Naive B cell (primary cell): ENCODE data around the gene RNF225. TPM values are rescaled to one million over a fixed set of nuclear protein-coding genes. Genes with fewer than 3 reads are reported as not detected.
"Not testable (repeated sequence)": the region's sequence is repeated elsewhere in the genome, so short reads cannot be mapped to it uniquely, and the experiment has no call there.

Experiments used
- ATAC-seq, 2 donors: fragments of 150-1000 bp; cut with Tn5 transposase; 2 replicates each; pipeline ENCODE4 v1.10.0; 2021; ENCODE audit warnings: low read depth in 2 of 2, mild to moderate bottlenecking in 2 of 2, moderate library complexity in 2 of 2
- DNase-seq: peaks from one replicate; pipeline ENCODE4 v3.0.0; 2022
- H3K27ac Mint-ChIP-seq, 6 donors: one replicate each; pipeline ENCODE4 v1.8.0; 2020 to 2022; ENCODE audit warnings: mild to moderate bottlenecking in 6 of 6, mixed read lengths in 6 of 6, moderate library complexity in 5 of 6, inconsistent platforms in 2 of 6
- H3K27me3 Mint-ChIP-seq, 3 donors: one replicate each; pipeline ENCODE4 v1.8.0; 2021 to 2022; ENCODE audit warnings: mixed read lengths in 3 of 3, mild to moderate bottlenecking in 1 of 3
- H3K36me3 Mint-ChIP-seq, 2 donors: one replicate each; pipeline ENCODE4 v1.8.0; 2020 to 2022; ENCODE audit warnings: mixed read lengths in 2 of 2, inconsistent platforms in 1 of 2, mild to moderate bottlenecking in 1 of 2
- H3K4me1 Mint-ChIP-seq, 3 donors: one replicate each; pipeline ENCODE4 v1.8.0; 2020 to 2022; ENCODE audit warnings: mixed read lengths in 3 of 3, inconsistent platforms in 1 of 3, mild to moderate bottlenecking in 1 of 3, moderate library complexity in 1 of 3
- H3K4me3 Mint-ChIP-seq, 8 donors: one replicate each; pipeline ENCODE4 v1.8.0; 2020 to 2022; ENCODE audit warnings: mild to moderate bottlenecking in 8 of 8, mixed read lengths in 8 of 8, moderate library complexity in 8 of 8, inconsistent platforms in 2 of 8
- H3K9me3 Mint-ChIP-seq, 7 donors: one replicate each; pipeline ENCODE4 v1.8.0; 2020 to 2022; ENCODE audit warnings: mixed read lengths in 7 of 7, mild to moderate bottlenecking in 5 of 7, inconsistent platforms in 2 of 7, moderate library complexity in 1 of 7
- polyA plus RNA-seq, 6 donors: library from polyadenylated mRNA; unstranded; fragments of 300-500 nt; fragmentation: Illumina TruSeq; gene quantifications; one replicate each; pipeline ENCODE4 v1.2.3, GENCODE V29; 2021; ENCODE audit warnings: low read depth in 6 of 6

RNF225 gene
- polyA plus RNA-seq, 6 donors from 2014 or later, result not detected

DNA sequence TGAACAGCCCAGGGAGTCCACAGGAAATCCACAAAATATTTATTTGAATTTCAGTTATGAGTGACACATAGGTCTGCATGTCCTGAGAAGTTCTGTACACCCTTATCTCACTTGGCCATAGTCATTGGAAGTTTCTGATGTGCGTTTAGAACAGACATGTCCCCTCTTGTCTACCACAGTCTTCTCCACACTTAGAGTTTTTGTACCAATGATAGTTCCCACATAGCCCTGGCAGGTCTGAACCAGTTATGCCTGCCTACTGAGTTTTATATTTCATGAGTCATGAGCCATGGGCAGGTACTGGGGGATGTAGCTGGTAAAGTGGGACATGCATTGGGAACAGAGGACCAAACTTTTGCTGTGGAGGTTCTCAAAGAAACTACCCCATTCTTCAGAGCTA lies 33.2 kb downstream of the RNF225 start:
- Mint-ChIP-seq H3K27ac (no peak overlapping the region), H3K36me3 (peaks cover 0 to 28% of the 10 kb centered on the region in 2 donors), H3K4me1 (peaks cover 0 to 4% (median 0%) of the 10 kb centered on the region in 3 donors), H3K4me3 (peak overlapping the region in 1 of 8 donors; percentile 0), H3K27me3 (no peaks in the 10 kb centered on the region), H3K9me3 (peaks cover 8 to 68% (median 50%) of the 10 kb centered on the region in 7 donors)
- no peak for DNase-seq
- no peak for ATAC-seq

DNA sequence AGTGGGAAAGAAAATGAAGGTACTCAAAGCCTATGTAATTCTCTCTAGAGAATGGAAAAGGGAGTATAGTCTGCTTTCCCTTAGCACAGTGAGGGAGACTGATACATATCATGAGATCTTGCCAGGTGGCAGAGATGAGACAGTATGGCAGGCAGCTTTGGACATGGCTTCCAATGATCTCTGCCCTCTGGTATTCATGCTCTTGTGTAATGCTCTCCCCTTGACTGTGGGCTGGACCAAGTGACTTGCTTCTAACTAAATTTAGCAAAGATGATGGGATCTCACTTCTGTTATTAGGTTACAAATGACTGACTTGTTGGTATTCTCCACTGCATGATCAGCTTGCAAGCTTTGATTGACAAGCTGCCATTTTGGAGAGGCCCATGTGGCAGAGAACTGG lies 34.3 kb downstream of the RNF225 start:
- Mint-ChIP-seq H3K4me3 (no peak overlapping the region), H3K27me3 (no peaks in the 10 kb centered on the region), H3K36me3 (peaks cover 7 to 28% of the 10 kb centered on the region in 2 donors), H3K9me3 (peaks cover 8 to 79% (median 60%) of the 10 kb centered on the region in 7 donors), H3K27ac (no peak overlapping the region), H3K4me1 (peaks cover 0 to 4% (median 0%) of the 10 kb centered on the region in 3 donors)
- ATAC-seq, result no peak
- DNase-seq, result no peak

DNA sequence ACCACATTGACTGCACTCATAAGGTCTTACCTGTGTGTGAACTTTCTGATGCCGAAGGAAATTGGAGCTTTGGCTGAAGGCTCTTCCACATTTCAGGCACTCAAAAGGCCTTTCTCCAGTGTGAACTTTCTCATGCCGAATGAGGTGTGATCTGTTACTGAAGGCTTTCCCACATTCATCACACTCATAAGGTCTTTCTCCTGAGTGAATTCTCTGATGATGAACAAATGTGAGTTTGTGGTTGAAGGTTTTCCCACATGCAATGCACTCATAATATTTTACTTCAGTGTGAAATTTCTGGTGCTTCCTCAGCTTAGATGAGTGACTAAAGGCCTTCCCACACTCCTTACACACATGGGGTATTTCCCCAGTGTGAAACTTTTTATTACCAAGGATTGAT lies 38.8 kb downstream of the RNF225 start:
- Mint-ChIP-seq H3K4me1 (peaks cover 14 to 20% (median 15%) of the 10 kb centered on the region in 3 donors), H3K4me3 (peak overlapping the region in 1 of 8 donors; percentile 6), H3K9me3 (peaks cover 14 to 89% (median 79%) of the 10 kb centered on the region in 7 donors), H3K36me3 (peaks cover 39 to 47% of the 10 kb centered on the region in 2 donors), H3K27ac (no peak overlapping the region), H3K27me3 (no peaks in the 10 kb centered on the region)
- DNase-seq (no peak), ATAC-seq (no peak)

DNA sequence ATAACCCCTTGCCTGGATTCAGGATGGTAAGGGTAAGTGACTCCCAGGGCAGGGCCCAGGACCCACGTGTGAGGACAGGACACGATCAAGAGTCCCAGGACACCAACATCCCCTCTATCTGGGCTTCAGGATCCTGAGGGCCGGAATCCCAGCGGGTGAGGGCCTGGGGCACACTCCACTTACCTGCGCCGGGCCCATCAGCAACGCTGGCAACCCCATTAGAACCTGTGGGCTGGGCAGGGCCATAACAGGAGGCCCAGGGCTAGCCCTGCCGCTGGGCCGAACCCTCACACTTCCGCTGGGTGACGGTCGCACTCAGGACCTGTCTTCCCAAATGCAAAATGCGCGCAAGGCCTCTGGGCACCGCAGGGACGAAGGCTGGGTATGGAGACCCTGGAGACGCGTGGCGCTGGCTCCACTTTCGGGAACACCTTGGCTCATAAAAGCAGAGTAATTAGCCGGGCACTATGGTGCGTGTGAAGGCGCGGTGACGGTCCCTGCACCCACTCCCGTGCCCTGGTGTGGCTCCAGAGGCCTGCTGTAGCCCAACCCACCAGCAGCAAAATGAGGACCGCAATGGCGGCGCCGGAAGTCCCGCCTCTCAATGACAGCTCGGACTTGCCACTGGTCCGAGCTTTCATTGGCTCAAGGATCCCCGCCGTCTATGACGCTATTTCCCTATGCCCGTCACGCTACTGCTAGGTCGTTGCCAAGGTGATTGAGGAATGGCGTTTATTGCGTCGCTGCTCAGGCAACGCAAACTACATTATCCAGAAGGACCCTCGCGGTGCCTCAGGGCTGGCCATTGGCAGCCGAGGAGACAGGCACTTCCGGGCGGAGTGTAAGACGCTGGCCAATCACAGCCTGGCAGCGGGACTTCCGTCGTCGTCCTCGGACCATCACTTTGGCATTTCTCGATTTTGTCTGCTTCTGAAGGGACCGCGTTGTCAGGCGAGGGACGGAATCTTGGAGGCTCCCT lies 44.4 kb downstream of the RNF225 start, which contains the start of gene ZNF132:
Gene ZNF132 (minus strand): TSS at position 578 of the 979 bp plus-strand sequence. CDS start 332 bp downstream, at position 246.
- DNase-seq (peak; percentile 95), ATAC-seq (peak; percentile 95 to 97)
- Mint-ChIP-seq H3K4me1 (peaks cover 28 to 44% (median 33%) of the 10 kb centered on the region in 3 donors), H3K4me3 (peak within 1 kb of the TSS; percentile 88 to 100 (median 98)), H3K27ac (peak within 1 kb of the TSS; percentile 97 to 99 (median 99)), H3K9me3 (peaks cover 19 to 60% (median 46%) of the 10 kb centered on the region in 7 donors), H3K27me3 (peaks cover 0 to 12% (median 8%) of the 10 kb centered on the region in 3 donors), H3K36me3 (peaks cover 32 to 68% of the 10 kb centered on the region in 2 donors)

DNA sequence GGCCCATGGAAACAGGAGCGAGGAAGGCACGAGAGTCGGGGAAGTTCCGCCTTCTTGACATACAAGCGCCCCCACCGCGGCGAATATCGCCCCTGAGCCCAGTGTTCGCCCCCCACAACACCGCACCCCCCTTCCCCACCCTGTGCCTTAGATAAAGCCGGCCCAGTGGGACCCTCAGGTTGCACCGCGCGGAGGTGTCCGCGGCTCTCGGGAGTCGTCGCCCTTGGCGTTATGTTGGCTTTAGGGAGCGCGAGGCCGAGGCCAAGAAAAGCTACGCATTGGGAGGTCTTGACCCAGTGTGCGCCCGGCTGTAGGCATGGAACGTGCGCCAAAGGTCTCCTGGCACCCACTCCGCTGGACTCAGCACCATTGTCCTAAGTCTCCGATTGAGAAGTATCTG lies 45.1 kb downstream of the RNF225 start:
- Mint-ChIP-seq H3K27ac (peak overlapping the region; percentile 97 to 99 (median 99)), H3K36me3 (peaks cover 25 to 61% of the 10 kb centered on the region in 2 donors), H3K27me3 (peaks cover 0 to 14% (median 8%) of the 10 kb centered on the region in 3 donors), H3K4me3 (peak overlapping the region; percentile 88 to 100 (median 98)), H3K9me3 (peaks cover 19 to 53% (median 40%) of the 10 kb centered on the region in 7 donors), H3K4me1 (peaks cover 28 to 44% (median 33%) of the 10 kb centered on the region in 3 donors)
- ATAC-seq, result no peak
- no peak for DNase-seq

DNA sequence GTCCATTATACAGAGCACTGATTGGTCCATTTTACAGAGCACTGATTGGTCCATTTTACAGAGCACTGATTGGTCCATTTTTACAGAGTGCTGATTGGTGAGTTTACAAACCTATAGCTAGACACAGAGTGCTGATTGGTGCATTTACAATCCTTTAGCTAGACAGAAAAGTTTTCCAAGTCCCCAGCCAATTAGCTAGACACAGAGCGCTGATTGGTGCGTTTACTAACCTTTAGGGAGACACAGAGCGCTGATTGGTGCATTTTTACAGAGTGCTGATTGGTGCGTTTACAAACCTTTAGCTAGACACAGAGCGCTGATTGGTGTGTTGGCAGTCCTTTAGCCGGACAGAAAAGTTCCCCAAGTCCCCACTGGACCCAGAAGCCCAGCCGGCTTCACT lies 47.5 kb downstream of the RNF225 start:
- not testable (repeated sequence) for H3K27ac Mint-ChIP-seq, DNase-seq, ATAC-seq
- Mint-ChIP-seq H3K36me3 (peaks cover 3 to 50% of the 10 kb centered on the region in 2 donors), H3K9me3 (peaks cover 16 to 32% (median 24%) of the 10 kb centered on the region in 7 donors), H3K4me1 (peaks cover 22 to 34% (median 25%) of the 10 kb centered on the region in 3 donors), H3K27me3 (peaks cover 8 to 31% (median 23%) of the 10 kb centered on the region in 3 donors), H3K4me3 (peak overlapping the region in 1 of 8 donors; percentile 54)

Other genes starting within 250 kb of the RNF225 start
- gene ZNF329, start 244.9 kb upstream of the RNF225 start, polyA plus RNA-seq, result 10 to 100 TPM in 1 of 6 donors, 1 to 10 TPM in 5; 2.5 to 11.2 (median 5.6) TPM
- gene ZNF274, start 212.6 kb upstream of the RNF225 start, polyA plus RNA-seq, result 10 to 100 TPM; 45.1 to 65.9 (median 55.5) TPM
- gene ZNF544, start 166.7 kb upstream of the RNF225 start, polyA plus RNA-seq, result 10 to 100 TPM; 16.4 to 41.1 (median 23.1) TPM
- 1 to 10 TPM in 1 of 6 donors, under 1 TPM in 4, not detected in 1; 0.21 to 1.0 (median 0.70) TPM for gene ZNF8, start 116.7 kb upstream of the RNF225 start, polyA plus RNA-seq
- gene ERVK3-1, start 90.3 kb upstream of the RNF225 start, polyA plus RNA-seq, result 10 to 100 TPM; 47.2 to 88.7 (median 74.6) TPM
- gene ZSCAN22, start 68.7 kb upstream of the RNF225 start, polyA plus RNA-seq, result 1 to 10 TPM in 5 of 6 donors, not detected in 1; 1.5 to 5.2 (median 2.1) TPM
- gene A1BG, start 42.2 kb upstream of the RNF225 start, polyA plus RNA-seq, result 10 to 100 TPM; 30.6 to 68.3 (median 50.9) TPM
- gene ZNF497, start 32.9 kb upstream of the RNF225 start, polyA plus RNA-seq, result 1 to 10 TPM in 3 of 6 donors, under 1 TPM in 3; 0.23 to 2.3 (median 1.5) TPM
- 10 to 100 TPM in 2 of 6 donors, 1 to 10 TPM in 4; 7.5 to 13.5 (median 8.5) TPM for gene ZNF837, start 14.6 kb upstream of the RNF225 start, polyA plus RNA-seq
- 1,000 to 10,000 TPM; 1,545 to 2,332 (median 1,783) TPM for gene RPS5, start 8.4 kb upstream of the RNF225 start, polyA plus RNA-seq
- gene ZNF584, start 13.0 kb downstream of the RNF225 start, polyA plus RNA-seq, result 1 to 10 TPM; 3.6 to 6.2 (median 4.5) TPM
- 1 to 10 TPM in 5 of 6 donors, not detected in 1; 2.1 to 3.8 (median 3.2) TPM for gene ZNF132, start 44.5 kb downstream of the RNF225 start, polyA plus RNA-seq
- gene ZNF324B, start 56.0 kb downstream of the RNF225 start, polyA plus RNA-seq, result 1 to 10 TPM in 5 of 6 donors, under 1 TPM in 1; 0.96 to 3.7 (median 2.4) TPM
- 10 to 100 TPM in 5 of 6 donors, 1 to 10 TPM in 1; 8.5 to 30.0 (median 14.4) TPM for gene ZNF324, start 71.4 kb downstream of the RNF225 start, polyA plus RNA-seq
- gene ZNF446, start 80.7 kb downstream of the RNF225 start, polyA plus RNA-seq, result 1 to 10 TPM; 4.1 to 6.2 (median 5.0) TPM
- gene SLC27A5, start 116.3 kb downstream of the RNF225 start, polyA plus RNA-seq, result 10 to 100 TPM; 12.0 to 17.8 (median 12.7) TPM
- gene ZBTB45, start 124.2 kb downstream of the RNF225 start, polyA plus RNA-seq, result 1 to 10 TPM; 3.3 to 6.8 (median 4.8) TPM
- gene TRIM28, start 148.4 kb downstream of the RNF225 start, polyA plus RNA-seq, result 100 to 1,000 TPM in 1 of 6 donors, 10 to 100 TPM in 5; 25.7 to 100 (median 50.8) TPM
- 100 to 1,000 TPM; 109 to 169 (median 122) TPM for gene CHMP2A, start 159.4 kb downstream of the RNF225 start, polyA plus RNA-seq
- 10 to 100 TPM; 10.8 to 24.2 (median 16.8) TPM for gene UBE2M, start 163.0 kb downstream of the RNF225 start, polyA plus RNA-seq
- 10 to 100 TPM in 2 of 6 donors, 1 to 10 TPM in 4; 6.6 to 14.8 (median 9.3) TPM for gene MZF1, start 177.7 kb downstream of the RNF225 start, polyA plus RNA-seq